ENCODE measurements around the gene UNC5C. TPM values are rescaled to one million over a fixed set of nuclear protein-coding genes. Genes with fewer than 3 reads are reported as not detected.
A peak's percentile ranks its signal among the peaks of the same experiment; 100 is the strongest.

Gene UNC5C
- total and polyA plus RNA-seq, 3 donors from 2014 or later: 6.8 to 22.8 (median 20.5) TPM

- Histone ChIP-seq H3K9me3 (no peaks in the 10 kb centered on the region), H3K27me3 (no peaks in the 10 kb centered on the region), H3K27ac (peak overlapping the region; percentile 47 to 92), H3K4me1 (peaks cover 17% of the 10 kb centered on the region), H3K4me3 (no peak overlapping the region), H3K36me3 (ENCODE audit: low read depth, missing control alignments) (no peaks in the 10 kb centered on the region)
- no peak for DNase-seq
- TF ChIP-seq CTCF (IDR thresholded peaks at IDR 0.05) (no peak), POLR2A (IDR thresholded peaks at IDR 0.05) (no peak)
- WGBS, 2 donors: 51 to 54% methylated on average over 4 of the region's 4 CpGs
- intact Hi-C loops (cut with DNase I; ENCODE audit: low total_unique reads): no loop called here
Measured at GRCh38 chr4:95541889-95542607, 6.7 kb downstream of the UNC5C start.

- Histone ChIP-seq H3K4me3 (no peak overlapping the region), H3K27ac (peak overlapping the region; percentile 47 to 92), H3K9me3 (no peaks in the 10 kb centered on the region), H3K4me1 (peaks cover 17% of the 10 kb centered on the region), H3K27me3 (no peaks in the 10 kb centered on the region), H3K36me3 (ENCODE audit: low read depth, missing control alignments) (no peaks in the 10 kb centered on the region)
- WGBS, 2 donors: 86 to 87% methylated on average over 3 of the region's 3 CpGs
- TF ChIP-seq POLR2A (IDR thresholded peaks at IDR 0.05) (no peak), CTCF (IDR thresholded peaks at IDR 0.05) (no peak)
- intact Hi-C loops (cut with DNase I; ENCODE audit: low total_unique reads): no loop called here
- no peak for DNase-seq
Measured at GRCh38 chr4:95541094-95541493, 7.7 kb downstream of the UNC5C start.

GRCh38 chr4:95540227-95540626 is 8.5 kb downstream of the UNC5C start:
- H3K27me3 ChIP-seq: no peaks in the 10 kb centered on the region

GRCh38 chr4:95539106-95539505 is 9.7 kb downstream of the UNC5C start:
- peaks cover 2% of the 10 kb centered on the region for H3K4me1 ChIP-seq
- peak overlapping the region; percentile 33 to 92 for H3K27ac ChIP-seq
- H3K36me3 ChIP-seq (ENCODE audit: low read depth, missing control alignments): no peaks in the 10 kb centered on the region
- H3K27me3 ChIP-seq: no peaks in the 10 kb centered on the region
- H3K4me3 ChIP-seq: no peak overlapping the region
- intact Hi-C loops (cut with DNase I; ENCODE audit: low total_unique reads): no loop called here
- TF ChIP-seq POLR2A (IDR thresholded peaks at IDR 0.05) (no peak), CTCF (IDR thresholded peaks at IDR 0.05) (no peak)
- no peak for DNase-seq
- WGBS, 2 donors: 39 to 54% methylated on average over 5 of the region's 5 CpGs
- H3K9me3 ChIP-seq: no peaks in the 10 kb centered on the region

More at GRCh38 chr4:95540227-95540626, 8.5 kb downstream of the UNC5C start:
- Histone ChIP-seq H3K4me1 (peaks cover 9% of the 10 kb centered on the region), H3K4me3 (no peak overlapping the region), H3K27ac (peak overlapping the region; percentile 15 to 92), H3K9me3 (no peaks in the 10 kb centered on the region), H3K36me3 (ENCODE audit: low read depth, missing control alignments) (no peaks in the 10 kb centered on the region)
- no peak for DNase-seq
- intact Hi-C loops (cut with DNase I; ENCODE audit: low total_unique reads): no loop called here
- TF ChIP-seq POLR2A (IDR thresholded peaks at IDR 0.05) (no peak), CTCF (IDR thresholded peaks at IDR 0.05) (no peak)
- 41 to 51% methylated on average over 3 of the region's 3 CpGs for WGBS, 2 donors
